HCT116 (cell line): ENCODE measurements around the gene CIAO1.

ENCODE experiments used
- CTCF ChIP-seq, 3 experiments: fragments of 200-600 bp in 1 of 3; sonication (generic) in 1 of 3; IDR thresholded peaks in 2 of 3; conservative IDR thresholded peaks in 1 of 3; 2 replicates each; pipeline ENCODE4 v1.5.1; 2012 to 2017; ENCODE audit warnings: low read depth in 2 of 3, low read length in 2 of 3, antibody characterized with exemption in 1 of 3, borderline replicate concordance in 1 of 3, control low read depth in 1 of 3, mild to moderate bottlenecking in 1 of 3, mixed read lengths in 1 of 3, mixed run types in 1 of 3, moderate library complexity in 1 of 3; ENCODE audit not compliant: insufficient read depth in 1 of 3
- ELF1 ChIP-seq: IDR thresholded peaks from 2 replicates; pipeline ENCODE4 v1.6.1; 2012; ENCODE audit warnings: low read depth, borderline replicate concordance
- POLR2A ChIP-seq: IDR thresholded peaks from 2 replicates; pipeline ENCODE4 v1.7.0; 2011; ENCODE audit warnings: borderline replicate concordance; ENCODE audit not compliant: insufficient read depth, insufficient read length; ENCODE audit errors: extremely low read depth
- POLR2AphosphoS5 ChIP-seq: IDR thresholded peaks from 2 replicates; pipeline ENCODE4 v1.6.1; 2011; ENCODE audit warnings: mild to moderate bottlenecking, low read depth, low read length, moderate library complexity
- ZNF274 ChIP-seq: fragments of 200-500 bp; sonication (Bioruptor generic); IDR thresholded peaks from 2 replicates; pipeline ENCODE4 v1.6.1; 2014; ENCODE audit warnings: mild to moderate bottlenecking, low read depth, low read length, inconsistent platforms

GRCh38 chr2:96233436-96233835 lies 32.6 kb upstream of the CIAO1 start:
- no peak for TF ChIP-seq POLR2AphosphoS5
- no peak for TF ChIP-seq ELF1
- no peak for TF ChIP-seq CTCF (IDR thresholded peaks at IDR 0.05 in 2 of 3, conservative IDR thresholded peaks at IDR 0.05 in 1 of 3; ENCODE audit: borderline replicate concordance in 1 of 3, insufficient read depth in 1 of 3, low read depth in 2 of 3, low read length in 2 of 3)
- TF ChIP-seq POLR2A, result no peak
- TF ChIP-seq ZNF274, result no peak
